ENCODE data around the gene MYLK4. TPM values are rescaled to one million over a fixed set of nuclear protein-coding genes. Genes with fewer than 3 reads are reported as not detected.

Gene MYLK4
- total RNA-seq, 1 donor from 2014 or later = 0.60 TPM

DNA sequence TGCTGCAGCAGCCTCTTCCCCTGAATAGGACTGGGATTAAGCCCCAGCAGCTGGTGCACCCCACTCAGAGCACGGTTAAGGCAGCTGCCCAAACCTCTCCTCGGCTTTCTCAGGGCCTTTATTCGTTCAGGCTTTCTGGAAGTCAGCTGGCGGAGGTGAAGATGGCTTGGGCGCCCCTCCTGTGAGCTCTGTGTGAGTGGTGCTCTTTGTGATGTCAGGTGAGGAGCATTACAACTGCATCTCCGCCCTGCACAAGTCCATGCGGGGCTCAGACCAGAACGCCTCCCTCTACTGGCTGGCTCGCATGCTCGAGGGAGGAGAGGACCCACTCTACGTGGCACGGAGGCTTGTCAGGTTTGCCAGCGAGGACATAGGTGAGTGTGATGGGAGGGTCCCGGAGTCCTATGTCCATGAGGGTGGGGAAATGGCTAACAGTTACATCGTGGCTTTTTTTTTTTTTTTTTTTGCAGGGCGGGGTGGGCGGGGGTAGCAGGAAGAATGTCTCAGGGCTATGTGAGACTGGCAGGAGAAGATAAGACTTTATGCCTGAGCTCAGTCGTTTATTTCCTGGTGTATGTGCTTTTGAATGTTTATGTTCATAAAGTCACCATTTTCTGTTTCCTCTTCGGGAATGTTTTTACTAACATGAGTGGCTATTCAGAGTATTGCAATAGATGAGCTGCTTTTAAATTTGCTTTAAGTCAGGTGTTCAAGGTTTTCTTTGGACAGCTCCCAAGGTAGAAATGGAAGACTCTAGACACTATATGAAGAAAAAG, 32.7 kb upstream of the MYLK4 start:
- H3K27me3 Mint-ChIP-seq = no peaks in the 10 kb centered on the region
- no peak for TF ChIP-seq CTCF (IDR thresholded peaks at IDR 0.05; ENCODE audit: unreplicated experiment)
- peaks cover 3% of the 10 kb centered on the region for H3K9me3 Mint-ChIP-seq (ENCODE audit: low read depth)
- no peak for DNase-seq (ENCODE audit: low spot score, unreplicated experiment)
- no peak overlapping the region for H3K4me3 Mint-ChIP-seq (ENCODE audit: low read depth)
- H3K4me1 Mint-ChIP-seq (ENCODE audit: low read depth) = no peaks in the 10 kb centered on the region
- H3K27ac Mint-ChIP-seq = peak overlapping the region; percentile 40
- peaks cover 14% of the 10 kb centered on the region for H3K36me3 Mint-ChIP-seq (ENCODE audit: insufficient read depth)

DNA sequence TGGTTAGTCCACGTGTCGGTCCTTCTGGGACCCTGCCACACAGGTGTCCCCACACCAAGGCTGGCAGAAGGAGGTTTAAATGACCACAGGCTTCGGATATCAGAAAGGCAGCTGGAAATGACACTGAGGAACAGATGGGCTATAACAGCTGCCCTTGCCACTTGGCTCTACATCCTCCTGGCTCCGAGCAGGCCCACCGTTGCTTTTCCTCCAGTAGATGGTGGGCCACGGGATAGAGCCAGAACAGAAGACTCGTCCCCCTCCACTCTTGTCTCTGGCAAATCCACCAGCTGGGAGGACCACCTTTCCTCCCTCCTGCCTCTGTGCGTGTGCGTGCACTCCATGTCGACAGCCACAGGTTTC, 32.1 kb upstream of the MYLK4 start:
- H3K27ac Mint-ChIP-seq = peak overlapping the region; percentile 40
- H3K36me3 Mint-ChIP-seq (ENCODE audit: insufficient read depth) = peaks cover 12% of the 10 kb centered on the region
- H3K4me1 Mint-ChIP-seq (ENCODE audit: low read depth) = no peaks in the 10 kb centered on the region
- no peak overlapping the region for H3K4me3 Mint-ChIP-seq (ENCODE audit: low read depth)
- no peak for DNase-seq (ENCODE audit: low spot score, unreplicated experiment)
- peaks cover 3% of the 10 kb centered on the region for H3K9me3 Mint-ChIP-seq (ENCODE audit: low read depth)
- H3K27me3 Mint-ChIP-seq = no peaks in the 10 kb centered on the region
- no peak for TF ChIP-seq CTCF (IDR thresholded peaks at IDR 0.05; ENCODE audit: unreplicated experiment)

DNA sequence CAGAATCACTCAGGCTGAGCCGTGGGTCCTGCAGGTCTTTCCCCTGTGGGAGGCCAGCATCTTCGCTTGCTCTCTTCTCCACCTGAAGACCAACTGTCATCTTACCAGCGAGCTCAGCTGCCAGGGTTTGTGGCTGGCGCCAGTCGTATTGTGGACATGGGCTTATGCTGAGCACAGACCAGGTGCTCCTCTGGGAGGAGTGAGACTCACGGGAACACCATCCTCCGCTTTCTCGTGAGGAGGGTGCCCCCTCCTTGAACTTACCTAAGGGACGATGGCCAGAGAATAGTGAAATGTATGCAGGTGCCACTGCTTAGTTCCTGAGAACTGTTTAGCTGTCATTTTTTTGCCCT, 31.6 kb upstream of the MYLK4 start:
- DNase-seq (ENCODE audit: low spot score, unreplicated experiment) = no peak
- Mint-ChIP-seq H3K9me3 (ENCODE audit: low read depth) (peaks cover 3% of the 10 kb centered on the region), H3K4me1 (ENCODE audit: low read depth) (no peaks in the 10 kb centered on the region), H3K27me3 (no peaks in the 10 kb centered on the region), H3K27ac (no peak overlapping the region), H3K4me3 (ENCODE audit: low read depth) (no peak overlapping the region), H3K36me3 (ENCODE audit: insufficient read depth) (peaks cover 8% of the 10 kb centered on the region)
- no peak for TF ChIP-seq CTCF (IDR thresholded peaks at IDR 0.05; ENCODE audit: unreplicated experiment)

GRCh38 chr6:2781685-2782355, 31.1 kb upstream of the MYLK4 start:
- DNase-seq (ENCODE audit: low spot score, unreplicated experiment) = no peak
- TF ChIP-seq CTCF (IDR thresholded peaks at IDR 0.05; ENCODE audit: unreplicated experiment) = no peak
- Mint-ChIP-seq H3K4me1 (ENCODE audit: low read depth) (no peaks in the 10 kb centered on the region), H3K27ac (no peak overlapping the region), H3K36me3 (ENCODE audit: insufficient read depth) (peaks cover 5% of the 10 kb centered on the region), H3K27me3 (no peaks in the 10 kb centered on the region), H3K9me3 (ENCODE audit: low read depth) (no peaks in the 10 kb centered on the region), H3K4me3 (ENCODE audit: low read depth) (no peak overlapping the region)

GRCh38 chr6:2780102-2780737, 29.5 kb upstream of the MYLK4 start:
- Mint-ChIP-seq H3K9me3 (ENCODE audit: low read depth) (no peaks in the 10 kb centered on the region), H3K4me3 (ENCODE audit: low read depth) (no peak overlapping the region), H3K27me3 (no peaks in the 10 kb centered on the region), H3K27ac (no peak overlapping the region), H3K36me3 (ENCODE audit: insufficient read depth) (peaks cover 5% of the 10 kb centered on the region), H3K4me1 (ENCODE audit: low read depth) (no peaks in the 10 kb centered on the region)
- no peak for TF ChIP-seq CTCF (IDR thresholded peaks at IDR 0.05; ENCODE audit: unreplicated experiment)
- DNase-seq (ENCODE audit: low spot score, unreplicated experiment) = no peak
